NCI-H146 (cell line): ENCODE data around the gene CCDC92B.
"Not testable (repeated sequence)": the region's sequence is repeated elsewhere in the genome, so short reads cannot be mapped to it uniquely, and the experiment has no call there.

Source experiments
- DNase-seq: peaks from one replicate; lab custom pipeline; 2025; lab: John Stamatoyannopoulos, UW

Gene CCDC92B

GRCh38 chr17:2749058-2749783, at the start of gene CCDC92B:
Gene CCDC92B, minus strand, starts transcription at chr17:2749652. Its CDS starts 14,507 bp downstream, at chr17:2735145.
- peak; percentile 75 for DNase-seq

DNA sequence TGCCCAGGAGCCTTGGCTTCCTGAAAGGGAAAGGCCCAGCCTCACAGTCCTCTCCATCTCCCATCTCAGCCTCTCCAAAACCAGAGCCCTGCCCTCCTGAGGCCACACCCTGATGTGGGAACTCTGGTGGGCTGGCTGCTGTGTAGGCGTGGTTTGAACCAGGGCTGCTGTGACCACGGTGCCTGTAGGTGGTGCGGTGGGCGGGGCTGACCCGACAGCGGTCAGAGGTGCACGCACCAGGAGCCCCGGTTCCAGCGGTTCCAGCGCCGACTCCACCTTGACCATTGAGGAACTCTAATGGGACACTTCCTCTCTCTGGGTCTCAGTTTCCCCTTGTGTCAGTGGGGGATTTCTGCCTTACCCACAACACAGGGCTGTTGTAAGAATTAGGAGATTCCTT, 49.2 kb upstream of the CCDC92B start:
- no peak for DNase-seq

DNA sequence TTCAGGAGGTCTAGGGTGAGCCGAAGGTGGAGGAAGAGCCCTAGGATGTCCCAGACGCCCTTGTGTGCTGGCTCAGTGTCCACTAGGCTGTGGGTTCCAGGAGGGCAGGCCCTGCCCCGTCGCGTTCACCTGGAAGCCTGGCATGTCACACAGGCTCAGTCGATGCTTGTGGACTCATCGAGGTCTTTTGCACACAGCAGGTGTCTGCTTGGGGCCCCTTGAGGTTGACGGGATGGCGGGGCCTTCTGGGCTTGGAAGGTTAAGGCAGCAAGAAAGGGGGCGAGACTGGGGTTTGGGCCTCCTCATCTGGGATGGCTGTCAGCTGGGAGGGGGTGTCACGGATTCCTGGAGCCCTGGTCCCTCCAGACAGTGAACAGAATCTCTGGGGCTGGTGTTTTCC, 48.7 kb upstream of the CCDC92B start:
- DNase-seq: no peak

GRCh38 chr17:2797637-2798036, 48.2 kb upstream of the CCDC92B start:
- DNase-seq: no peak

DNA sequence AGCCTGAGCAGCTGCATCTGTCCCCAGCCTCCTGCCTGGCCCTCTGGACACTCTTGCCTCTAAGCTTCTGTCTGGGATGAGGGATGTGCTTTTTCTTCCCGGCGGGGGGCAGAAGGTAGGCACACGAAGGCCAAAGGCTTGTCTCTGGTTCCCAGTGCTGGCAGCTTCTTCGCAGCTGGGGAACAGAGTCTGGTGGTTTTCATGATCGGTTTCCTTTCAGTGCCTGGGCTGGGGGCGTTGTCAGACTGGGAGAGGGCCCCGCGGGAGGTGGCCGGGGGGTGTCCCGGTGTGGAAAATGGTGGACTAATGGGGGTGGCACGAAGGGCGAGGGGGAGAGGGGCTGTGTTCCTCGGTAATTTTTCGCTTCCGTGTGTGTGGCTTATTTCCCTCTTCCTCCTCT, 47.8 kb upstream of the CCDC92B start:
- DNase-seq: no peak

DNA sequence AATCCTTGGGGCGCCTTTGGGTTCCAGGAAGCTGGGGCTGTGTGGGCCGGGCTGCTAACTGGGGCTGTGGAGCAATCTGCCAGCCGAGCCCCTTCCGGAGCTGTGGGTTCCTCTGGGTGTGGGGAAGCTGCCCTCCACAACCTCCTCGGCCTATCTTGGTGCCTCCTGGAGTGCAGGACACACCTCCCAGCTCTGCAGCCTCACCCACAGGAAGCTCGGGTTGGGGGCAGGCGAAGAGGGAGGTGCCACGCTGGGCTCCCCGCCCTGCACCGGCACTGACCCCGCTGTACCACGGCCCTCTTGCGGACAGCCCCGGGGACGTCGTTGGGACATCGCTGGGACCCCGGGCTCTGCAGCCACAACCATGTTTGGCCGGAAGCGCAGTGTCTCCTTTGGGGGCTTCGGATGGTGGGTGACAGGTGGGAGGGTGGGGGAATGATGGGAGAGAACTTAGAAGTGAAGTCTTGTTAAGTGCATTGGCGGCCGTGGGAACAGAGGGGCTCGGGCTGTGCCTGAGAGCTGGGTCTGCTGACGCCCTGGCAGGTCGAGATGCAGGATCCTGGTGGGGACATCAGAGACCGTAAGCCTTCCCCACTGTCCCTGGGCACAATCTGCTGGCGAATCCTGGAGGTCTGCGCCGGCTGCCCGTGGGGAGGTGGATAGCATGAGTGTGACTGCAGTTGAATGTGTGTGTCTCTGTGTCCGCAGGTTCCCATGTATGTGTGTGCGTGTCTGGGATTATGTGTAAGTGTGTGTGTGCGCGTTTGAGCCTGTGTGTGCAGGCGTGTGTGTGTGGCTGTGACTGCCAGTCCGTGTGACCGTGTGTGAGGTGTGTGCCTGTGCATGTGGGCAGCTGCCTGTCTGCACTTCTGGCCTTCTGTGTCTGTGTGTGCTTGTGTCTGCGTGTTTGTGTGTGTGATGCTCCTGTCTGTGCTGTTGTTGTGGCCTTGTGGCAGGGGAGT, 47.0 kb upstream of the CCDC92B start, which contains the start of gene RAP1GAP2:
Gene RAP1GAP2, plus strand, starts transcription at position 275 of the 962 bp plus-strand sequence. Its CDS starts 90 bp downstream, at position 365.
- DNase-seq: no peak

DNA sequence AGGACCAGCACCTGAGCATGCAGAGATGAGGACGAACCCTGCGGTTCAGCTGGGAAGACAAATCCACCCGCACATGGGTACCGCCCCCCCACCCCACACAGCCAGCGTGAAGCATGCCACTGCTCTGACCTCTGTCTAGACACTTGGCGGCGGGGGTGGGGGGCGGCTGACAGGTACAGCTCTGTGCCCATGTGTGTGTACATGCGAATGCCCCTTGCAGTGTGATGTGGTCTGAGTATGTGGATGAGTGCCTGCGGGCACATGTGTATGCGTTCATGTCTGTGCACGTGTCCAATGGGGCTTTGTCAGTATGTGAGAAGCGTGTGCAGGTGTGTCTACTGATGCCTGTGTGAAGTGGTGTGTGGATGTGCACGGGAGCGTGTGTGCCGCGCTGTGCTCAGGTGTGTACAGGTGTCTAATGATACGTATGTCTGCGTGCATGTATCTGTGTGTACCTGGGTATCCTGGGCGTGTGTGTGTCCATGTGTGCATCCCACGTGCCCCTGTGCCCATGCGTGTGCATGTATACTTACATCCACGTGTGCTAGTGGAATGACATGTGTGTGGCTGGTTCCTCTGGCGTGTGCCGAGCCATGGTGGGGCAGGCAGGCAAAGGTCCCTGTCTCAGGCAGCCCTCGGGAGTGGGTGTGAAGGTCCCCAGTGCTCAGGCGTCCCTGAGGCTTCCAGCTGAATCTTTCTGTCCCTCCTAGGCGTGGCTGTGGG, 46.1 kb upstream of the CCDC92B start:
- DNase-seq: no peak

GRCh38 chr17:2794111-2794803, 44.8 kb upstream of the CCDC92B start:
- DNase-seq: no peak

DNA sequence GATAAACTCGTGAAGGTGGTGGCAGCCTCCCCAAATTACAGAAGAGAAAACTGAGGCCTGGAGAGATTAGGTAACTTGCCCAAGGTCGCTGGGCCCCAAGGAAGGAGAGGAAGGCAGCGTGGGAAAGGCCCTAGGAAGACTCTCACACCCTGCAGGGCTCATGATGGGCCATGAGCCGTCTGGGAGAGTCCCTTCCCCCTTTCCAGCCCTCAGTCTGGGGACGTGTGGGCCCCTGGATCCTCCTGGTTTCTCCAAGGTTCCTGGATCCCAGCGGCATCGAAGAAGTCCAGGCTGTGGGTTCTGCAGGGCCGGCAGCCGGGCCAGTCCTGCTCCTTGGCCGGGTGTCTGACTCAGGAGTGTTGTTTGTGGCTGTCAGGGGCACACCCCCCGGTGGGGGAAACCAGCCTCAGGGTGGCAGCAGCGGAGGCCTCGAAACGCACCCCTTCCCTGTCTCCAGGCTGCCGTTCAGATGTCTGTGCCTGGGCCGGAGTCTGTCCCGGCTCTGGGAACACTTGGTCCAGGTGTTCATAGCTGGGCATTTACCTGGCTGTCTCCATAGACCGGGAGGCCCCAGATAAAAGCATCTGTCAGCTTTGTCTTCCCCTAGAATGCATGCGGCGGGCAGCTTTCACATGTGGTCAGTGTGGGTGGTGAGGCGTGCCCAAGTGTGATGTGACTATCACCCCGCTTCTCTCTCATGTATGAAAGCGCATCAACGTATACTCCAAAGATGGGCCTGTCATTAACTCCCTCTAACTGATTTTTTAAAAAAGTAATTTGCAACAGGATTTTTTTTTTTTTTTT, 43.1 kb upstream of the CCDC92B start:
- DNase-seq: no peak

DNA sequence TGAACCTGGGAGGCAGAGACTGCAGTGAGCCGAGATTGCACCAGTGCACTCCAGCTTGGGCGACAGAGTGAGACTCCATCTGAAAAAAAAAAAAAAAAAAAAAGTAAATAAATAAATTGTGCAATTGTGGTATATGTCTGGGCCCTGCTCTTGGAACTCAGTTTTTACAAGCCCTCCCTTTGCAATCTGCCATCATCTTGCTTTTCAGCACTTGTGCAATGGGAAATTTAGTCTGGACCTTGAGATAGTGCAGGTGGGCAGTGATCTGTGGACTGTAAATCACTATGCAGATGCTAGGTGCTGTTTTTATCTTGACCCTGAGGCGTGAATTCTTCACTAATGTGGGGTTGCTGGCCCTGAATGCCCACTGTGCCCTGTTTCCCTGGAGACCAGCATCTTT, 40.2 kb upstream of the CCDC92B start:
- DNase-seq: no peak

GRCh38 chr17:2786176-2786881, 36.9 kb upstream of the CCDC92B start:
- peak; percentile 96 for DNase-seq

GRCh38 chr17:2785376-2785775, 35.9 kb upstream of the CCDC92B start:
- not testable (repeated sequence) for DNase-seq

DNA sequence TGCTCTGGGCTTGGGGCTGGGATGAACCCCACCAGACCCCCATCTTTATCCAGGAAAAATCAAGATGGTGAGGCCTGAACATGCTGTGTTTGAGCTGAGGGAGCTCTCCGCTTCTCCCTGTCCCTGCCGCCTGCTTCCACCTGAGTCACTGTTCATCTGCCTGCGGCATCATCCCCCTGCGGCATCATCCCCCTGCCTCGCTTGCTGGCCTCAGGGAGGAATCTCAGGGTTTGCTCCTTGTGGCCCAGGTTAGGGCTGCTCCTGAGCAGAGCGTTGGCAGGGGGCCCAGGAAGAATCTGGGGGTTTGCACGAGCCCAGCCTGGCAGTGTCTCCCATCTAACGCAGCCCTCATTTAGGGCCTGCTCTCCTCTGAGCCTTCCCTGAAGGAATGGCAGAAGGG, 35.4 kb upstream of the CCDC92B start:
- DNase-seq: no peak

DNA sequence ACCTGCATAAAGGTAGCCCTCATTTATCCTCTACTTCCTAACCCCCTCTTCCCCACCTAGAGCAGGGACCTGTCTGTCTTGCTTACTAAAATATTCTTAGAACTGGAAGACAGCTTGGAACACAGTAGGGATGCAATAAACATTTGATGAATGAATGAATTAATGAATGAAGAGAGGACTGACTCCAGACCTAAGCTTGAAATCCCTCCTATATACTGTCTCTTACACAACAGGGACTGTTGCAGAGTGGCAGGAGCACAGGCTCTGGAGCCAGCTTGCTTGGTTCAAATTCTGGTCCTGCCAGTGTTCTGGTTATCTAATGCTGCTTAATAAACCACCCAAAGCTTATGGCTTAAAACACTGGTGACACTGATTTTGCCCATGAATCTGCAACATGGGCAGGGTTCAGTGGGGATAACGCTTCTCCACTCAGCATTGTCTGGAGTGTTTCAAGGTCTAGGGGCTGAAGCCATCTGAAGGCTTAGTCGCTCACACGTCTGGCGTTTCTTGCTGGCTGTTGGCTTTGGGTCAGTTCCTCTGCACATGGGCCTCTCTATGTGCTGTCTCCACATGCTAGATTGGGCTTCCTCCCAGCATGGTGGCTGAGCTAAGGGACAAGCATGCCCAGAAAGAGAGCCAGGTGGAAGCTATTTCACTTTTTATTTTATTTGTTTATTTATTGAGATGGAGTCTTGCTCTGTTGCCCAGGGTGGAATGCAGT, 34.0 kb upstream of the CCDC92B start:
- no peak for DNase-seq

DNA sequence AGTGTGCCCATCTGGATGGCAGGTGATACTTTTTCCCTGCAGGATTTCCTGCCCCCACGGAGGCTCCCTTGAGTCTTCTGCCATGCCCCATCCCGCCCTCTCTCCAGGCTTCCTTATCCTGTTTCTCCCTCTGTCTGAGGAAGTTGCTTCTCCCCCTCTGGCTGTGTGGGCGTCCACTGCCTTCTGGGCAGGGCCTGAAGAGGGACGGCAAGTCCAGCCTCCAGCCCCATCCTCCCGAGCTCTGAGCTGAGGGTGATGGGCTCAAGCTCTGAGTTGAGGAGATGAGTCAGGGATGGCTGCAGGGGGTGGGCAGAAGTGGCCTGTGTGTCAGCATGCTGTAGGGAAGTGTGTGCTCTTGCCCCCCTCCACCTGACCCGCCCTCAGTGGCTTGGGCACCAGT, 32.6 kb upstream of the CCDC92B start:
- DNase-seq: no peak

- not testable (repeated sequence) for DNase-seq
Observed at GRCh38 chr17:2781598-2781997, 32.1 kb upstream of the CCDC92B start.

DNA sequence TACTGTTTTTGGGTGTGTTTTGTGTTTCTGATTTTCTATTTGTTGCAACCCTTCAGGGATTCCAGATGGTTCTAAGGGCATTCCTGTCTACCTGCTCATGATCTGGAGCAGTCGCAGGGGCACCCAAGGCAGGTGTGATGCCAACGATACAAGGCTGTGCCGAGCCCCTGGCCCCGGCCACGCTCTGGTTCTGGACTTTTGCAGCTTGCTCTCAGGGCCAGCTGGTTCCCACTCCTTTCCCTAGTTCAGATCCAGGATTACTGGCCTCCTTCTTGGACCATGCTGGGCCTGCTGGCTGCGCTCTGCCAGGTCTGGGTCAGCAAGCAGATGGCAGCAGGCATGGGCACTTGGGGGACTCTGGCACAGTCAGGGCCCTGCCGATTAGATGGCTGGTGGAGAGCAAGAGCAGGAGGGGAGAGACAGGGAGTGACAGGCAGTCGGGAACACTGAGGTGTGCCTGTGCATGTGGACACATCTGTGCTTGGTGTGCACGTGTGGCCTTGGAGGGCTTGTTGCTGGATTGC, 31.5 kb upstream of the CCDC92B start:
- DNase-seq: no peak

DNA sequence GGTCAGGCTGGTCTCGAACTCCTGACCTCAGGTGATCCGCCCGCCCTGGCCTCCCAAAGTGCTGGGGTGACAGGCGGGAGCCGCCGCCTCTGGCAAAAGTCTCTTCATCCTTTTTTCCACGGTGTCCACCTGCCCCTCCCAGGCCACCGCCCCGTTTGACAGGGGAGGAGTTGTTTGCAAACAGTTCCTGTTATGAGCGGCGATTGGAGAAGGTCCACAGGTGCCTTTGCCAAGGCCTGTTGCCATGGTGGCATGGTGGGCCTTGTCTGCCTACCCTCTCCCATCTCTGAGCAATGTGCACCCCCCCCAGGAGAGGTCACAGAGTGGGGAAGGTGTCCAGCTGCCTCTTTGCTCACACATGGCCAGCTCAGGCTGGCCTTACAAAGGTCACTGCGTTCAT, 30.8 kb upstream of the CCDC92B start:
- no peak for DNase-seq

- no peak for DNase-seq
Observed at GRCh38 chr17:2779545-2779944, 30.1 kb upstream of the CCDC92B start.
